ENCODE results near the gene CAMTA1.

GRCh38 chr1:6813165-6813564, 27.9 kb downstream of the CAMTA1 start:
- no peak for TF ChIP-seq CTCF (optimal IDR thresholded peaks at IDR 0.05 in 1 of 3, IDR thresholded peaks at IDR 0.05 in 1 of 3, conservative IDR thresholded peaks at IDR 0.05 in 1 of 3; ENCODE audit: extremely low read depth in 1 of 3, insufficient read depth in 2 of 3, low read length in 3 of 3)
- TF ChIP-seq EZH2 (IDR thresholded peaks at IDR 0.05; ENCODE audit: low read length), result no peak

Data from keratinocyte (primary cell).